GM06990 (cell line): ENCODE data around the gene COA1.
"Not testable (repeated sequence)": the region's sequence is repeated elsewhere in the genome, so short reads cannot be mapped to it uniquely, and the experiment has no call there.

ENCODE experiments used
- DNase-seq: peaks from one replicate; pipeline ENCODE4 v3.0.0-alpha.2; 2011; ENCODE audit not compliant: insufficient read length; ENCODE audit errors: extremely low read depth
- H3K27me3 ChIP-seq: replicated peaks from 2 replicates; pipeline ENCODE4 v1.6.0; 2011; ENCODE audit warnings: low read length; ENCODE audit not compliant: control insufficient read depth, insufficient read depth
- H3K36me3 ChIP-seq: 2 replicates; pipeline ENCODE4 v1.5.1; 2011; ENCODE audit warnings: low read length; ENCODE audit not compliant: control insufficient read depth, insufficient read depth
- H3K4me3 ChIP-seq: replicated peaks from 2 replicates; pipeline ENCODE4 v1.5.1; 2011; ENCODE audit warnings: low read depth, mild to moderate bottlenecking, control low read depth, low read length
- TF ChIP-seq, protein P1 (sequence below): IDR thresholded peaks from 2 replicates; pipeline ENCODE4 v1.5.1; 2011; ENCODE audit warnings: low read length, control low read depth, mild to moderate bottlenecking, inconsistent platforms; ENCODE audit not compliant: insufficient read depth, poor library complexity, severe bottlenecking

Gene COA1

DNA sequence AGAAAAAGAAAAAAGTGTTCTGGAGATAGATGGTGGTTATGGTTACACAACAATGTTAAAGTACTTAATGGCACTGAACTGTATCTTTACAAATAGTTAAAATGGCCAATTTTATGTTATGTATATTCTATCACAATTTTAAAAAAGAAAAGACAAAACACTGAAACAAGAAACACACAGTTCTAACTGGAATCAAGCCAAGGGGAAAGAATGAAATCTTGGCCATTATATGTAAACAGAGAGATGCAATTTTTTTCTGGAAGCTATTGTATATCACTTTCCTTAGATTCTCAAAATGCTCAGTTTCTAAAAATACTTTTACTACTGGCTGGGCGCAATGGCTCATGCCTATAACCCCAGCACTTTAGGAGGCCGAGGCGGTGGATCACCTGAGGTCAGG is 4.1 kb downstream of the COA1 start:
- H3K27me3 ChIP-seq = no peaks in the 10 kb centered on the region
- no peaks in the 10 kb centered on the region for H3K36me3 ChIP-seq
- no peak for DNase-seq
- no peak overlapping the region for H3K4me3 ChIP-seq
- TF ChIP-seq, protein P1, sequence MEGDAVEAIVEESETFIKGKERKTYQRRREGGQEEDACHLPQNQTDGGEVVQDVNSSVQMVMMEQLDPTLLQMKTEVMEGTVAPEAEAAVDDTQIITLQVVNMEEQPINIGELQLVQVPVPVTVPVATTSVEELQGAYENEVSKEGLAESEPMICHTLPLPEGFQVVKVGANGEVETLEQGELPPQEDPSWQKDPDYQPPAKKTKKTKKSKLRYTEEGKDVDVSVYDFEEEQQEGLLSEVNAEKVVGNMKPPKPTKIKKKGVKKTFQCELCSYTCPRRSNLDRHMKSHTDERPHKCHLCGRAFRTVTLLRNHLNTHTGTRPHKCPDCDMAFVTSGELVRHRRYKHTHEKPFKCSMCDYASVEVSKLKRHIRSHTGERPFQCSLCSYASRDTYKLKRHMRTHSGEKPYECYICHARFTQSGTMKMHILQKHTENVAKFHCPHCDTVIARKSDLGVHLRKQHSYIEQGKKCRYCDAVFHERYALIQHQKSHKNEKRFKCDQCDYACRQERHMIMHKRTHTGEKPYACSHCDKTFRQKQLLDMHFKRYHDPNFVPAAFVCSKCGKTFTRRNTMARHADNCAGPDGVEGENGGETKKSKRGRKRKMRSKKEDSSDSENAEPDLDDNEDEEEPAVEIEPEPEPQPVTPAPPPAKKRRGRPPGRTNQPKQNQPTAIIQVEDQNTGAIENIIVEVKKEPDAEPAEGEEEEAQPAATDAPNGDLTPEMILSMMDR = no peak

DNA sequence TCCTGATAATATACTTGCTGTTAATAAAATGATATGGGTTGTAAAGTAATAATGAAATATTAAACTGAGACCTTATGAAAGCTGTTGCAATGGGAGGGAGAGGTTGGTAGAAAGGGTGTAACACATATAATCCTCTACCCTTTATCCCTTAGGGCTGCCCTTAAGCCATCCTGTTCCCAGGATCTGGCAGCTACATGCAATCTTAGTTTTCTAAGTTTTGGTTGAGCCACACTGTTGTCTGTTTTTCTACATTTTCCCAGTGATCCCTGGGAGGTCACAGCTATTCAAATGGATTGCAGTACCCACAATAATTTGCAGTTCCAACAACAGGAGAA is 6.3 kb downstream of the COA1 start:
- TF ChIP-seq, protein P1 = no peak
- no peaks in the 10 kb centered on the region for H3K27me3 ChIP-seq
- no peaks in the 10 kb centered on the region for H3K36me3 ChIP-seq
- no peak for DNase-seq
- no peak overlapping the region for H3K4me3 ChIP-seq

DNA sequence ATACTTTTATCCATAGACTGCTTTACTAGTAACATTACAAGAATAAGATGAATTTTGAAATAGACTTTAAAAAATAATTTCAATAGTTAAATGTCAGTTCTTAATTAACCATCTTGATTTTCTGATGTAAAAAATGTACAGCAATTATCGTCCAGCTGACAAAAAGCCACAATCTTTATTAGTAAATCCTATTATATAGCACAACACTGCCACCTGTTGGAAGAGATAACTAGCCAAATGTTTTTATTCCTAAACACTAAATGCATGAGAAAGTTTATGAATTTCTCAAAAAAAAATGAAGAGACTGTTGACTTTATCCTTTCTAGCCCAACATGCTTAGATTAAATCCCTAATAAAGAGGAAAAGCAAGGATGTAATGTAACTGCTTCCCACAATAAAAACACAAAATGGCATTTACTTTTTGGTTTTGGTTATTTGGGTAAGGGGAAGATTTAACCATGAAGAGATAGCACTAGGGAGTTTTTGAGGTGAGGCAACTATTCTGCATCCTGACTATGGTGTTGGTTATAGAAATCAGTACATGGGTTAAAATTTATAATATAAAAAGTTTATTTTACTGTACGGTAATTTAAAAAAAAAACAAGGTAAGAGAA is 8.0 kb downstream of the COA1 start:
- TF ChIP-seq, protein P1 = peak; percentile 45
- no peak overlapping the region for H3K4me3 ChIP-seq
- H3K27me3 ChIP-seq = no peaks in the 10 kb centered on the region
- no peak for DNase-seq
- H3K36me3 ChIP-seq = no peaks in the 10 kb centered on the region

DNA sequence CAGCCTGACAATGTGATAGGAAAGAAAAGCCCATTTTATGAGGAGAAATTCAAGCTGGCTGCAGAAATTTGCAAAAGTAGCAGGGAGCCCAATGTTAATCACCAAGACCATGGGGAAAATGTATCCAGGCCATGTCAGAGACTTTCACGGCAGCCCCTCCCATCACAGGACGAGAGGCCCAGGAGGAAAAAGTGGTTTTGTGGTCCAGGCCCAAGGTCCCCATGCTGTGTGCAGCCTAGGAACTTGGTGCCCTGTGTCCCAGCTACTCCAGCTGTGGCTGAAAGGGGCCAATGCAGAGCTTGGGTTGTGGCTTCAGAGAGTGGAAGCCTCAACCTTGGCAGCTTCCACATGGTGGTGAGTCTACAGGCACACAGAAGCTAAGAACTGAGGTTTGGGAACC is 12.7 kb downstream of the COA1 start:
- DNase-seq = no peak
- TF ChIP-seq, protein P1 = no peak
- H3K27me3 ChIP-seq = no peaks in the 10 kb centered on the region
- no peak overlapping the region for H3K4me3 ChIP-seq
- H3K36me3 ChIP-seq = no peaks in the 10 kb centered on the region

DNA sequence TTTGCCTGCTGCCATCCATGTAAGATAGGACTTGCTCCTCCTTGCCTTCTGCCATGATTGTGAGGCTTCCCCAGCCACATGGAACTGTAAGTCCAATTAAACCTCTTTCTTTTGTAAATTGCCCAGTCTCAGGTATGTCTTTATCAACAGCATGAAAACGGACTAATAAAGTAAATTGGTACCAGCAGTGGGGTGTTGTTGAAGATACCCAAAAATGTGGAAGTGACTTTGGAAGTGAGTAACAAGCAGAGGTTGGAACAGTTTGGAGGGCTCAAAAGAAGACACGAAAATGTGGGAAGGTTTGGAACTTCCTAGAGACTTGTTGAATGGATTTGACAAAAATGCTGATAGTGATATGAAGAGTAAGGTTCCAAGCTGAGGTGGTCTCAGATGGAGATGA is 13.4 kb downstream of the COA1 start:
- H3K4me3 ChIP-seq, H3K36me3 ChIP-seq, H3K27me3 ChIP-seq, DNase-seq: not testable (repeated sequence)

DNA sequence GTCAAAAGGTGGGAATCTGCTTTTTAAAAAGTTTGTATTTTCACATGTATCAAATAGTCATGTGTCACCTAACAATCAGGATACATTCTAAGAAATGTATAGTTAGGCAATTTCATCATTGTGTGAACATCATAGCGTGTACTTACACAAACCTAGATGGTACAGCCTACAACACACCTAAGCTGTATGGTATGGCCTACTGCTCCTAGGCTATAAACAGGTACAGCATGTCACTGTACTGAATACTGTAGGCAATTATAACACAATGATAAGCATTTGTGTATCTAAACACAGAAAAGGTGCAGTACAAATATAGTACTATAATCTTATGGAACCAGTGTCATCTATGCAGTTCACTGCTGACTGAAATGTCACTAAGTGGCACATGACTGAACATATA is 17.8 kb downstream of the COA1 start:
- no peak for DNase-seq
- Histone ChIP-seq H3K27me3 (no peaks in the 10 kb centered on the region), H3K4me3 (no peak overlapping the region), H3K36me3 (no peaks in the 10 kb centered on the region)
- TF ChIP-seq, protein P1 = no peak

DNA sequence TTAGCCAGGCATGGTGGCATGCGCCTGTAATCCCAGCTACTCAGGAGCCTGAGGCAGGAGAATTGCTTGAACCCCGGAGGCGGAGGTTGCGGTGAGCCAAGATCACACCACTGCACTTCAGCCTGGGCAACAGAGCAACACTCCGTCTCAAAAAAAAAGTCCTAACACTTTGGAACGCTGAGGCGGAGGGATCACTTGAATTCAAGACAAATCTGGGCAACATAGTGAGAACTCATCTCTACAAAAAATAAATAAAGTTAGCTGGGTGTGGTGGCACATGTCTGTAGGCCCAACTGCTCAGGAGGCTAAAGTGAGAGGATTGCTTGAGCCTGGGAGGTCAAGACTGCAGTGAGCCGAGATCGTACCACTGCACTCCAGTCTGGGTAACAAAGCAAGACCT is 21.3 kb downstream of the COA1 start:
- not testable (repeated sequence) for H3K36me3 ChIP-seq, DNase-seq, H3K27me3 ChIP-seq, H3K4me3 ChIP-seq
